Esophagus muscularis mucosa (tissue), 4 donors: ENCODE results near the gene FXYD2. TPM values are rescaled to one million over a fixed set of nuclear protein-coding genes. Genes with fewer than 3 reads are reported as not detected.

Source experiments
- DNase-seq: peaks from one replicate; pipeline ENCODE4 v3.0.0-alpha.2; 2017; ENCODE audit errors: extremely low spot score
- H3K27ac ChIP-seq, 4 donors: fragments of 200-600 bp; sonication (generic); replicated peaks in 1 of 4; 1 replicate in 3 of 4; 2 replicates in 1 of 4; pipeline ENCODE4 v1.5.1; 2016 to 2019; ENCODE audit warnings: mild to moderate bottlenecking in 1 of 4
- H3K27me3 ChIP-seq, 4 donors: fragments of 200-600 bp; sonication (generic); one replicate each; pipeline versions ENCODE4 v1.5.1 to v1.6.0; 2016 to 2019
- H3K36me3 ChIP-seq, 4 donors: fragments of 200-600 bp; sonication (generic); one replicate each; pipeline ENCODE4 v1.5.1; 2016 to 2019
- H3K4me1 ChIP-seq, 4 donors: fragments of 200-600 bp; sonication (generic); one replicate each; pipeline ENCODE4 v1.5.1; 2016 to 2019
- H3K4me3 ChIP-seq, 4 donors: fragments of 200-600 bp; sonication (generic); 1 replicate in 2 of 4; 2 replicates in 2 of 4; pipeline ENCODE4 v1.5.1; 2016 to 2019; ENCODE audit warnings: mild to moderate bottlenecking in 4 of 4, moderate library complexity in 1 of 4
- H3K9me3 ChIP-seq, 4 donors: fragments of 200-600 bp; sonication (generic); 1 replicate in 3 of 4; 2 replicates in 1 of 4; pipeline ENCODE4 v1.5.1; 2016 to 2019
- CTCF ChIP-seq, 3 experiments: fragments of 200-600 bp in 2 of 3; fragments of 450-650 bp in 1 of 3; sonication (generic) in 2 of 3; IDR thresholded peaks; one replicate each; pipeline ENCODE4 v1.5.1; 2017 to 2019; ENCODE audit warnings: antibody characterized with exemption in 3 of 3, mild to moderate bottlenecking in 2 of 3, moderate library complexity in 1 of 3
- EP300 ChIP-seq: sonication (generic); formaldehyde crosslinking; IDR thresholded peaks from one replicate; pipeline ENCODE4 v1.6.1; 2017; ENCODE audit warnings: antibody characterized with exemption
- POLR2A ChIP-seq: fragments of 450-650 bp; IDR thresholded peaks from one replicate; pipeline ENCODE4 v1.6.1; 2017; ENCODE audit warnings: antibody characterized with exemption, moderate library complexity, mild to moderate bottlenecking, low read depth
- POLR2AphosphoS5 ChIP-seq, 2 donors: sonication (generic); formaldehyde crosslinking; IDR thresholded peaks; one replicate each; pipeline ENCODE4 v1.6.1; 2017; ENCODE audit warnings: antibody characterized with exemption in 2 of 2
- WGBS: methylation state at CpG from one replicate; pipeline ENCODE4 v1.1.5; 2018; 5-methylcytosine and 5-hydroxymethylcytosine counted together
- intact Hi-C: fragments of 100-400 bp; cut with DNase I; formaldehyde crosslinking; loops from one replicate; pipeline ENCODE4 v1.15.1; 2023
- total RNA-seq, 4 donors: library from RNA; depleted of rRNA; stranded (reverse); fragments of >200 nt; gene quantifications; one replicate each; pipeline versions ENCODE4 v1.1.0 to v1.2.1, GENCODE V29; 2016

FXYD2 gene
- total RNA-seq, 4 donors from 2014 or later = 0.52 to 5.8 (median 3.7) TPM

GRCh38 chr11:117862019-117862725, 37.6 kb upstream of the FXYD2 start:
- Histone ChIP-seq H3K27ac (peak overlapping the region; percentile 47 to 75 (median 61)), H3K4me3 (peak overlapping the region in 1 of 4 donors; percentile 12)
- no peak for DNase-seq

GRCh38 chr11:117861151-117862018, 36.8 kb upstream of the FXYD2 start:
- H3K27ac ChIP-seq = peak overlapping the region; percentile 47 to 75 (median 61)
- WGBS = 47% methylated on average over 12 of the region's 13 CpGs
- DNase-seq = no peak
- intact Hi-C loops = no loop called here
- peaks cover 24 to 53% (median 35%) of the 10 kb centered on the region in 4 donors for H3K4me1 ChIP-seq
- TF ChIP-seq POLR2A = no peak
- TF ChIP-seq CTCF (IDR thresholded peaks at IDR 0.05) = no peak
- no peak for TF ChIP-seq EP300
- no peak for TF ChIP-seq POLR2AphosphoS5 (IDR thresholded peaks at IDR 0.05)
- H3K36me3 ChIP-seq = no peaks in the 10 kb centered on the region
- peak overlapping the region in 1 of 4 donors; percentile 12 for H3K4me3 ChIP-seq
- peaks cover 0 to 3% (median 0%) of the 10 kb centered on the region in 4 donors for H3K27me3 ChIP-seq
- H3K9me3 ChIP-seq = no peaks in the 10 kb centered on the region

More at GRCh38 chr11:117862019-117862725, 37.6 kb upstream of the FXYD2 start:
- Histone ChIP-seq H3K4me1 (peaks cover 31 to 61% (median 39%) of the 10 kb centered on the region in 4 donors), H3K27me3 (no peaks in the 10 kb centered on the region), H3K9me3 (no peaks in the 10 kb centered on the region), H3K36me3 (no peaks in the 10 kb centered on the region)
- TF ChIP-seq EP300 (no peak), POLR2AphosphoS5 (IDR thresholded peaks at IDR 0.05) (no peak), CTCF (IDR thresholded peaks at IDR 0.05) (no peak), POLR2A (no peak)
- intact Hi-C loops = no loop called here
- WGBS = 49% methylated on average over 12 of the region's 12 CpGs

GRCh38 chr11:117860139-117860538, 35.6 kb upstream of the FXYD2 start:
- Histone ChIP-seq H3K9me3 (no peaks in the 10 kb centered on the region), H3K27me3 (peaks cover 0 to 5% (median 0%) of the 10 kb centered on the region in 4 donors), H3K36me3 (no peaks in the 10 kb centered on the region), H3K27ac (no peak overlapping the region), H3K4me3 (no peak overlapping the region), H3K4me1 (peaks cover 23 to 53% (median 34%) of the 10 kb centered on the region in 4 donors)
- intact Hi-C loops = no loop called here
- WGBS = 80% methylated on average over 6 of the region's 6 CpGs
- DNase-seq = no peak
- TF ChIP-seq EP300 (no peak), CTCF (IDR thresholded peaks at IDR 0.05) (no peak), POLR2A (no peak), POLR2AphosphoS5 (IDR thresholded peaks at IDR 0.05) (no peak)

- Histone ChIP-seq H3K27me3 (peaks cover 0 to 5% (median 0%) of the 10 kb centered on the region in 4 donors), H3K27ac (no peak overlapping the region), H3K9me3 (no peaks in the 10 kb centered on the region), H3K4me3 (no peak overlapping the region), H3K36me3 (no peaks in the 10 kb centered on the region), H3K4me1 (peaks cover 23 to 53% (median 34%) of the 10 kb centered on the region in 4 donors)
- TF ChIP-seq CTCF (IDR thresholded peaks at IDR 0.05) = no peak
- no peak for DNase-seq
- intact Hi-C loops = no loop called here
- 78% methylated on average over 9 of the region's 9 CpGs for WGBS
Observed at GRCh38 chr11:117859488-117860112, 35.1 kb upstream of the FXYD2 start.
